RPMI7951 (cell line): ENCODE measurements around the gene NOS2. TPM values are rescaled to one million over a fixed set of nuclear protein-coding genes. Genes with fewer than 3 reads are reported as not detected.
"Not testable (repeated sequence)": the region's sequence is repeated elsewhere in the genome, so short reads cannot be mapped to it uniquely, and the experiment has no call there.

Experiments used
- DNase-seq: peaks from one replicate; pipeline ENCODE4 v3.0.0-alpha.2; 2012; ENCODE audit warnings: low read depth
- total RNA-seq: library from RNA; depleted of rRNA; stranded (reverse); fragments of >200 nt; shearing (Covaris generic); gene quantifications from 2 replicates; pipeline ENCODE4 v1.2.3, GENCODE V29; 2014

NOS2 gene
- total RNA-seq, 1 experiment from 2014 or later, result 18.9 TPM

- no peak for DNase-seq
These were observed 44.4 kb downstream of the NOS2 start for GRCh38 chr17:27755706-27756466.

- no peak for DNase-seq
These were observed 45.8 kb downstream of the NOS2 start for GRCh38 chr17:27754549-27754948.

GRCh38 chr17:27753726-27754125, 46.6 kb downstream of the NOS2 start:
- DNase-seq, result not testable (repeated sequence)

GRCh38 chr17:27752831-27753619, 47.3 kb downstream of the NOS2 start:
- DNase-seq, result not testable (repeated sequence)

- no peak for DNase-seq
These were observed 48.5 kb downstream of the NOS2 start for GRCh38 chr17:27751622-27752490.

GRCh38 chr17:27751166-27751565, 49.2 kb downstream of the NOS2 start:
- no peak for DNase-seq

- not testable (repeated sequence) for DNase-seq
These were observed 50.7 kb downstream of the NOS2 start for GRCh38 chr17:27749562-27750150.

- DNase-seq, result no peak
These were observed 51.9 kb downstream of the NOS2 start for GRCh38 chr17:27748360-27748825.

GRCh38 chr17:27747462-27748359, 52.6 kb downstream of the NOS2 start:
- DNase-seq, result no peak

- no peak for DNase-seq
These were observed 53.4 kb downstream of the NOS2 start for GRCh38 chr17:27746881-27747280.

- DNase-seq, result not testable (repeated sequence)
These were observed 54.0 kb downstream of the NOS2 start for GRCh38 chr17:27746320-27746719.

GRCh38 chr17:27745207-27745830, 55.0 kb downstream of the NOS2 start:
- DNase-seq, result not testable (repeated sequence)

- DNase-seq, result no peak
These were observed 56.9 kb downstream of the NOS2 start for GRCh38 chr17:27743281-27743885.

GRCh38 chr17:27741971-27742575, 58.3 kb downstream of the NOS2 start:
- DNase-seq, result no peak

GRCh38 chr17:27741361-27741861, 58.9 kb downstream of the NOS2 start:
- peak; percentile 17 for DNase-seq

GRCh38 chr17:27740541-27740940, 59.8 kb downstream of the NOS2 start:
- DNase-seq, result not testable (repeated sequence)

- DNase-seq, result peak; percentile 5
These were observed 66.6 kb downstream of the NOS2 start for GRCh38 chr17:27733773-27734172.

- DNase-seq, result not testable (repeated sequence)
These were observed 67.6 kb downstream of the NOS2 start for GRCh38 chr17:27732746-27733145.

GRCh38 chr17:27725982-27726381, 74.3 kb downstream of the NOS2 start:
- DNase-seq, result not testable (repeated sequence)
